ENCODE data around the gene MYOZ2. TPM values are rescaled to one million over a fixed set of nuclear protein-coding genes. Genes with fewer than 3 reads are reported as not detected.

The MYOZ2 gene
- total and polyA plus RNA-seq, 2 of the 13 experiments (the other 11 are each of a cell fraction or from before 2014, with no cell fraction given) = 0.03 TPM; not detected in 1

- TF ChIP-seq RBM22 (optimal IDR thresholded peaks at IDR 0.05; ENCODE audit: low read length) (no peak), SALL1 (CRISPR knock-in tag; IDR thresholded peaks at IDR 0.05) (peak; percentile 57; the same call in 1 of the 2 replicates), ZNF501 (CRISPR knock-in tag; IDR thresholded peaks at IDR 0.05) (0 out of 2 replicates have a peak, but pooled peaks have one; percentile 39), REPIN1 (CRISPR knock-in tag; IDR thresholded peaks at IDR 0.05; ENCODE audit: borderline replicate concordance, low read depth) (no peak), ZNF317 (CRISPR knock-in tag; IDR thresholded peaks at IDR 0.05) (peak; percentile 46; the same call in 1 of the 2 replicates), ELF3 (CRISPR knock-in tag; IDR thresholded peaks at IDR 0.05) (peak; percentile 59), POGK (CRISPR knock-in tag; conservative IDR thresholded peaks at IDR 0.05) (0 out of 2 replicates have a peak, but pooled peaks have one; percentile 35)
- TF ChIP-seq, protein P1, sequence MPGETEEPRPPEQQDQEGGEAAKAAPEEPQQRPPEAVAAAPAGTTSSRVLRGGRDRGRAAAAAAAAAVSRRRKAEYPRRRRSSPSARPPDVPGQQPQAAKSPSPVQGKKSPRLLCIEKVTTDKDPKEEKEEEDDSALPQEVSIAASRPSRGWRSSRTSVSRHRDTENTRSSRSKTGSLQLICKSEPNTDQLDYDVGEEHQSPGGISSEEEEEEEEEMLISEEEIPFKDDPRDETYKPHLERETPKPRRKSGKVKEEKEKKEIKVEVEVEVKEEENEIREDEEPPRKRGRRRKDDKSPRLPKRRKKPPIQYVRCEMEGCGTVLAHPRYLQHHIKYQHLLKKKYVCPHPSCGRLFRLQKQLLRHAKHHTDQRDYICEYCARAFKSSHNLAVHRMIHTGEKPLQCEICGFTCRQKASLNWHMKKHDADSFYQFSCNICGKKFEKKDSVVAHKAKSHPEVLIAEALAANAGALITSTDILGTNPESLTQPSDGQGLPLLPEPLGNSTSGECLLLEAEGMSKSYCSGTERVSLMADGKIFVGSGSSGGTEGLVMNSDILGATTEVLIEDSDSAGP (CRISPR knock-in tag; IDR thresholded peaks at IDR 0.05; ENCODE audit: borderline replicate concordance) = no peak; the same call in 1 of the 2 replicates
Observed at GRCh38 chr4:119197772-119198212, 62.2 kb downstream of the MYOZ2 start (continued).

DNA sequence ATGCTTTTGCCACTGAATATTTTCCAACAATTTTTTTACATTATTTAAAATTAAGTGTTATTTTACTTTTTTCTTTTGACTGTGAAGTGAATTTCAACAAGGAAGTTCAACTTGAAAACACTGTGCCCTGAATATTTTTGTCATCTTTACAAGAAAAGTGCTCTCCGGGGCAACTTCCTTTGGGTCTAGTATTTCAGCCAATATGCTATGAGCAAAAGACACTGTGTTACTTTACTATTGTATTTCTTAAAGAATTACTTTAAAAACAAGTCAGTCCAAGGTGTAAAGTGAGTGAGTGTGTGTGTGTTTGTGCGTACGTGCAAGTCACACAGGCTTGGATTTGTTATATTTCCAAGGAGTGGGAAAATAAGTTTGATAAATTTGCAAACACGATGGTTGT, 69.3 kb downstream of the MYOZ2 start:
- DNase-seq (ENCODE audit: low spot score) = no peak
- CTCF ChIA-PET (ENCODE audit: low intra/inter-chr PET ratio, low total read pairs) = no interaction called here
- H3K79me2 ChIP-seq (ENCODE audit: insufficient read depth, low read length) = no peaks in the 10 kb centered on the region
- H3K9ac ChIP-seq (ENCODE audit: insufficient read depth, low read depth, low read length) = no peak overlapping the region
- intact Hi-C loops (cut with micrococcal nuclease; ENCODE audit: unreplicated experiment) = no loop called here
- H3K9me3 ChIP-seq (ENCODE audit: low read length) = no peaks in the 10 kb centered on the region
- H4K20me1 ChIP-seq (ENCODE audit: insufficient read depth, low read length) = no peaks in the 10 kb centered on the region
- POLR2A ChIA-PET = no interaction called here
- no peak for ATAC-seq
- H3K36me3 ChIP-seq (replicated peaks in 1 of 2; ENCODE audit: control insufficient read depth in 1 of 2, insufficient read depth in 2 of 2, low read length in 2 of 2) = no peaks in the 10 kb centered on the region
- no peak overlapping the region for H3K27ac ChIP-seq (ENCODE audit: extremely low read length, insufficient read depth, low read length)
- in situ Hi-C loops (cut with HindIII; ENCODE audit: extremely low pct_ligation_motif_present, low pct_unique_long_range_greater_than_20kb) = no loop called here
- no peaks in the 10 kb centered on the region for H3K27me3 ChIP-seq (ENCODE audit: control insufficient read depth in 1 of 2, insufficient read depth in 2 of 2, low read length in 2 of 2)
- 49% methylated on average over 4 of the region's 4 CpGs for WGBS (ENCODE audit: low lambda C conversion rate)
- no peak overlapping the region for H3K4me3 ChIP-seq (replicated peaks in 1 of 3; ENCODE audit: insufficient read depth in 1 of 3, low read depth in 2 of 3, low read length in 3 of 3)
- no peak for FAIRE-seq
- H3K4me1 ChIP-seq (ENCODE audit: insufficient read depth, low read length) = no peaks in the 10 kb centered on the region
- no TSS peak for BruUV-seq (replicated peaks)
- no peak overlapping the region for H3K4me2 ChIP-seq (ENCODE audit: low read depth, low read length)
- no peak overlapping the region for H2AFZ ChIP-seq (ENCODE audit: low read length)
- TF ChIP-seq E2F2 (CRISPR knock-in tag; IDR thresholded peaks at IDR 0.05; ENCODE audit: borderline replicate concordance) (no peak), GPBP1L1 (CRISPR knock-in tag; IDR thresholded peaks at IDR 0.05) (no peak), PHF21A (CRISPR knock-in tag; IDR thresholded peaks at IDR 0.05) (no peak), ZNF33B (CRISPR knock-in tag; IDR thresholded peaks at IDR 0.05) (no peak), ZNF556 (CRISPR knock-in tag; IDR thresholded peaks at IDR 0.05; ENCODE audit: borderline replicate concordance) (no peak), SAFB2 (CRISPR knock-in tag; IDR thresholded peaks at IDR 0.05; ENCODE audit: borderline replicate concordance, low read depth) (no peak), ARHGAP35 (CRISPR knock-in tag; IDR thresholded peaks at IDR 0.05; ENCODE audit: borderline replicate concordance) (no peak), HES4 (CRISPR knock-in tag; IDR thresholded peaks at IDR 0.05; ENCODE audit: borderline replicate concordance) (no peak), ZNF317 (CRISPR knock-in tag; IDR thresholded peaks at IDR 0.05) (no peak)

All from HepG2 (cell line).